Cortex of kidney (tissue), 1 donor: ENCODE data around the gene ABLIM1.

Experiments used
- DNase-seq: peaks from one replicate; lab custom pipeline; 2025; lab: John Stamatoyannopoulos, UW

The ABLIM1 gene

GRCh38 chr10:114545819-114546218 lies 112.3 kb downstream of the ABLIM1 start:
- no peak for DNase-seq

- no peak for DNase-seq
Measured at GRCh38 chr10:114545071-114545470, 113.0 kb downstream of the ABLIM1 start.

- no peak for DNase-seq
Measured at GRCh38 chr10:114544045-114544659, 113.9 kb downstream of the ABLIM1 start.

- DNase-seq: no peak
Measured at GRCh38 chr10:114543456-114543855, 114.6 kb downstream of the ABLIM1 start.

- DNase-seq: no peak
Measured at GRCh38 chr10:114542373-114542772, 115.7 kb downstream of the ABLIM1 start.

- no peak for DNase-seq
Measured at GRCh38 chr10:114541797-114542160, 116.3 kb downstream of the ABLIM1 start.

GRCh38 chr10:114541081-114541796 lies 116.8 kb downstream of the ABLIM1 start:
- DNase-seq: no peak

- DNase-seq: no peak
Measured at GRCh38 chr10:114540236-114540635, 117.8 kb downstream of the ABLIM1 start.

- DNase-seq: no peak
Measured at GRCh38 chr10:114539623-114540022, 118.5 kb downstream of the ABLIM1 start.

GRCh38 chr10:114538181-114538906 lies 119.7 kb downstream of the ABLIM1 start:
- DNase-seq: no peak

- no peak for DNase-seq
Measured at GRCh38 chr10:114537736-114538135, 120.3 kb downstream of the ABLIM1 start.

- DNase-seq: no peak
Measured at GRCh38 chr10:114534571-114534981, 123.5 kb downstream of the ABLIM1 start.

GRCh38 chr10:114532226-114532625 lies 125.8 kb downstream of the ABLIM1 start:
- DNase-seq: no peak

GRCh38 chr10:114526504-114527238 lies 131.4 kb downstream of the ABLIM1 start:
- DNase-seq: no peak

- no peak for DNase-seq
Measured at GRCh38 chr10:114526126-114526503, 132.0 kb downstream of the ABLIM1 start.

- no peak for DNase-seq
Measured at GRCh38 chr10:114525368-114525949, 132.6 kb downstream of the ABLIM1 start.

- DNase-seq: no peak
Measured at GRCh38 chr10:114523876-114524275, 134.2 kb downstream of the ABLIM1 start.

- DNase-seq: no peak
Measured at GRCh38 chr10:114521255-114521654, 136.8 kb downstream of the ABLIM1 start.

- DNase-seq: no peak
Measured at GRCh38 chr10:114520453-114520852, 137.6 kb downstream of the ABLIM1 start.

- no peak for DNase-seq
Measured at GRCh38 chr10:114519756-114520293, 138.2 kb downstream of the ABLIM1 start.

- no peak for DNase-seq
Measured at GRCh38 chr10:114519306-114519669, 138.8 kb downstream of the ABLIM1 start.
